Kidney (tissue), 14 donors: ENCODE measurements around the gene FBXO4. TPM values are rescaled to one million over a fixed set of nuclear protein-coding genes. Genes with fewer than 3 reads are reported as not detected.

Source experiments
- DNase-seq, 5 donors: peaks; one replicate each; pipeline ENCODE4 v3.0.0-alpha.2; 2013 to 2020
- FAIRE-seq: peaks from 2 replicates; lab custom pipeline; 2012; peaks lifted over from hg19 to GRCh38; lab: Jason Lieb, UNC
- H3K27ac ChIP-seq, 2 donors: one replicate each; pipeline ENCODE4 v1.7.0; 2013; ENCODE audit warnings: low read depth in 2 of 2, low read length in 2 of 2, inconsistent platforms in 1 of 2
- H3K27me3 ChIP-seq: one replicate; pipeline ENCODE4 v1.7.1; 2013; ENCODE audit warnings: low read length, inconsistent platforms; ENCODE audit not compliant: control insufficient read depth, insufficient read depth
- H3K36me3 ChIP-seq, 3 donors: one replicate each; pipeline versions ENCODE4 v1.7.0 to v1.7.1; 2013; ENCODE audit warnings: low read length in 3 of 3, control low read depth in 1 of 3, inconsistent platforms in 1 of 3; ENCODE audit not compliant: insufficient read depth in 3 of 3, control insufficient read depth in 2 of 3
- H3K4me1 ChIP-seq, 3 donors: one replicate each; pipeline versions ENCODE4 v1.7.0 to v1.7.1; 2013; ENCODE audit warnings: low read length in 3 of 3, inconsistent platforms in 1 of 3, low read depth in 1 of 3; ENCODE audit not compliant: control insufficient read depth in 2 of 3, insufficient read depth in 2 of 3
- H3K4me3 ChIP-seq, 3 donors: one replicate each; pipeline versions ENCODE4 v1.7.0 to v1.8.1; 2013; ENCODE audit warnings: low read length in 3 of 3, control low read depth in 1 of 3, inconsistent platforms in 1 of 3
- H3K9ac ChIP-seq, 3 donors: one replicate each; pipeline versions ENCODE4 v1.7.0 to v1.7.1; 2013; ENCODE audit warnings: low read length in 3 of 3, control low read depth in 1 of 3, inconsistent platforms in 1 of 3
- H3K9me3 ChIP-seq, 3 donors: one replicate each; pipeline versions ENCODE4 v1.7.0 to v1.7.1; 2013; ENCODE audit warnings: low read length in 3 of 3, control low read depth in 1 of 3, inconsistent platforms in 1 of 3; ENCODE audit not compliant: control insufficient read depth in 2 of 3, insufficient read depth in 1 of 3
- CTCF ChIP-seq: IDR thresholded peaks from 3 replicates; pipeline ENCODE4 v1.5.1; 2012; ENCODE audit warnings: mild to moderate bottlenecking, moderate library complexity, borderline replicate concordance; ENCODE audit not compliant: insufficient read depth; ENCODE audit errors: extremely low read depth
- intact Hi-C: fragments of 100-400 bp; cut with DNase I; formaldehyde crosslinking; loops from one replicate; pipeline ENCODE4 v1.11.1; 2022
- polyA plus RNA-seq: library from polyadenylated mRNA; stranded (reverse); fragments of 350-450 nt; fragmentation: Illumina TruSeq; extraction: RNeasy Lipid Tissue Mini Kit (QIAGEN cat#74804); gene quantifications from one replicate; pipeline ENCODE4 v1.2.3, GENCODE V29; 2014; ENCODE audit warnings: low read depth, low replicate concordance; ENCODE audit not compliant: insufficient read depth
- total RNA-seq: library from RNA; stranded (reverse); fragmentation: NEBNext Ultra II Directional; extraction: Animal tissue kit (Norgen Biotek cat#: 25700); gene quantifications from one replicate; pipeline ENCODE4 v1.2.1, GENCODE V29; 2021
- donor health status: control.
- donor health status: control.
- donor health status: control.
- donor health status: control.
- donor health status: control.
- donor health status: DM: yes; HTN: yes; CAD: no.
- donor health status: Normal renal cell carcinoma (clear cell type).

The FBXO4 gene
- total and polyA plus RNA-seq, 2 donors from 2014 or later, result 7.8 to 12.8 TPM

GRCh38 chr5:41927604-41928003, 2.5 kb downstream of the FBXO4 start:
- no peak for TF ChIP-seq CTCF
- no peak for FAIRE-seq
- intact Hi-C loops, result no loop called here

DNA sequence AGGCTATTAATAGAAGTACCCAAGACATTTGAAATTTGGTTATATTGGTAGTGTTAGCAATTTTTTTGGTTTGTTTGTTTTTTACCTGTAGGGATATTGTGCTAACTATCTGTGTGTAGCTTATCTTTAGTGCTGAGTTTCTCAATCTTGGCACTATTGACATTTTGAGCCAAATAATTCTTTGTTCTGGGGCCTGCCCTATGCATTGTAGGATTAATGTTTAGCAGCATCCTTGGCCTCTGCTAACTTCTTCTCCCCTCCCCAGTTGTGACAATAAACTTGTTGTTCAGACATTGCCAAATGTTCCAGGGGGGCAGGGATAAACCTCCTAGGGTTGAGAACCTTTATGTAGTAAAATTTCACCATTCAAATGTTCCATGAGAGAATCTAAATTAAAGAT, 4.0 kb downstream of the FBXO4 start:
- Histone ChIP-seq H3K9me3 (no peaks in the 10 kb centered on the region), H3K36me3 (peaks cover 1 to 6% (median 1%) of the 10 kb centered on the region in 3 donors), H3K27me3 (no peaks in the 10 kb centered on the region), H3K4me3 (no peak overlapping the region), H3K9ac (no peak overlapping the region), H3K27ac (no peak overlapping the region), H3K4me1 (peaks cover 0 to 8% (median 0%) of the 10 kb centered on the region in 3 donors)
- FAIRE-seq (no peak), DNase-seq (no peak)
- no peak for TF ChIP-seq CTCF
- intact Hi-C loops, result no loop called here

More at GRCh38 chr5:41927604-41928003, 2.5 kb downstream of the FBXO4 start:
- Histone ChIP-seq H3K9me3 (no peaks in the 10 kb centered on the region), H3K27ac (no peak overlapping the region), H3K4me3 (no peak overlapping the region), H3K36me3 (peaks cover 0 to 2% (median 0%) of the 10 kb centered on the region in 3 donors), H3K9ac (no peak overlapping the region), H3K4me1 (peaks cover 0 to 8% (median 0%) of the 10 kb centered on the region in 3 donors), H3K27me3 (no peaks in the 10 kb centered on the region)
- no peak for DNase-seq

- FAIRE-seq (no peak), DNase-seq (no peak)
- TF ChIP-seq CTCF, result no peak
- H3K4me3 ChIP-seq, result no peak overlapping the region
- no peak overlapping the region for H3K27ac ChIP-seq
- no peaks in the 10 kb centered on the region for H3K4me1 ChIP-seq
- H3K36me3 ChIP-seq, result peaks cover 2 to 18% (median 7%) of the 10 kb centered on the region in 3 donors
- H3K27me3 ChIP-seq, result no peaks in the 10 kb centered on the region
- H3K9me3 ChIP-seq, result no peaks in the 10 kb centered on the region
- intact Hi-C loops, result no loop called here
- no peak overlapping the region for H3K9ac ChIP-seq
These were observed 7.7 kb downstream of the FBXO4 start for GRCh38 chr5:41932770-41933169.

DNA sequence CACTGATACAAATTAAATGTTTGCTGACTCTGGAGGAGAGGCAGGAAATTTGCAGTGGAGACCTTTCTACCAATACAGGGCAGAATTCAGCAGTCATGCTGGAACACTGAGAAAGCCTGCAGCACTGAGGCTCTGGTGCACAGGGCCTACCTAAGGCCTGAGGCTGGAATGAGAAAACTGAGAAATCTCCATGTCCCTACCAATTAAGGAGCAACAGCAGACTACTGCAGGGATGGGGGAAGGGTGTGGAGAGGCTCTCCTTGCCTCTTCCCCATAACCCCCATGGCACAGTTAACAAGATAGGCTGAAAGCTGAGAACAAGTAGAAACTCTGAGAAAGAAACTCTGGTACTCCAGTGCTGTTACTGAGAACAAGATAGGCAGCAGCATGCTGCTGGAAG, 10.5 kb downstream of the FBXO4 start:
- intact Hi-C loops, result no loop called here
- TF ChIP-seq CTCF, result no peak
- Histone ChIP-seq H3K27ac (no peak overlapping the region), H3K9me3 (no peaks in the 10 kb centered on the region), H3K36me3 (peaks cover 2 to 21% (median 10%) of the 10 kb centered on the region in 3 donors), H3K27me3 (no peaks in the 10 kb centered on the region), H3K4me1 (no peaks in the 10 kb centered on the region), H3K4me3 (no peak overlapping the region), H3K9ac (no peak overlapping the region)
- DNase-seq (no peak), FAIRE-seq (no peak)
